Measurements from ENCODE around the gene TSHB.
A peak's percentile ranks its signal among the peaks of the same experiment; 100 is the strongest.

Gene TSHB

GRCh38 chr1:115031595-115031994 lies 2.0 kb downstream of the TSHB start:
- Histone ChIP-seq H3K36me3 (ENCODE audit: insufficient read depth, low read length) (no peaks in the 10 kb centered on the region), H3K4me1 (ENCODE audit: insufficient read depth, low read length) (no peaks in the 10 kb centered on the region), H3K27ac (ENCODE audit: low read depth, low read length) (no peak overlapping the region), H3K4me3 (ENCODE audit: low read length) (no peak overlapping the region), H3K9me3 (ENCODE audit: insufficient read depth, low read depth, low read length) (no peaks in the 10 kb centered on the region), H3K9ac (ENCODE audit: low read depth, low read length) (no peak overlapping the region), H3K27me3 (ENCODE audit: insufficient read depth, low read length) (no peaks in the 10 kb centered on the region)
- WGBS = no CpG with 5 or more reads among the region's 2 CpGs

- Histone ChIP-seq H3K27me3 (ENCODE audit: insufficient read depth, low read length) (no peaks in the 10 kb centered on the region), H3K4me3 (ENCODE audit: low read length) (no peak overlapping the region), H3K9me3 (ENCODE audit: insufficient read depth, low read depth, low read length) (no peaks in the 10 kb centered on the region), H3K36me3 (ENCODE audit: insufficient read depth, low read length) (no peaks in the 10 kb centered on the region), H3K27ac (ENCODE audit: low read depth, low read length) (no peak overlapping the region), H3K9ac (ENCODE audit: low read depth, low read length) (no peak overlapping the region), H3K4me1 (ENCODE audit: insufficient read depth, low read length) (peaks cover 4% of the 10 kb centered on the region; the same call in 1 of the 2 replicates)
- 89% methylated on average over 1 of the region's 1 CpG for WGBS
Measured at GRCh38 chr1:115035652-115036051, 6.0 kb downstream of the TSHB start.

GRCh38 chr1:115036814-115037507 lies 7.3 kb downstream of the TSHB start:
- Histone ChIP-seq H3K36me3 (ENCODE audit: insufficient read depth, low read length) (no peaks in the 10 kb centered on the region), H3K4me3 (ENCODE audit: low read length) (no peak overlapping the region), H3K4me1 (ENCODE audit: insufficient read depth, low read length) (peaks cover 4% of the 10 kb centered on the region; the same call in 1 of the 2 replicates), H3K9ac (ENCODE audit: low read depth, low read length) (no peak overlapping the region), H3K9me3 (ENCODE audit: insufficient read depth, low read depth, low read length) (no peaks in the 10 kb centered on the region), H3K27me3 (ENCODE audit: insufficient read depth, low read length) (no peaks in the 10 kb centered on the region), H3K27ac (ENCODE audit: low read depth, low read length) (no peak overlapping the region)
- 96% methylated on average over 4 of the region's 4 CpGs for WGBS

GRCh38 chr1:115040501-115040900 lies 10.9 kb downstream of the TSHB start:
- peaks cover 4% of the 10 kb centered on the region; the same call in 1 of the 2 replicates for H3K4me1 ChIP-seq (ENCODE audit: insufficient read depth, low read length)
- no peaks in the 10 kb centered on the region for H3K36me3 ChIP-seq (ENCODE audit: insufficient read depth, low read length)
- H3K27me3 ChIP-seq (ENCODE audit: insufficient read depth, low read length) = no peaks in the 10 kb centered on the region
- no peak overlapping the region for H3K4me3 ChIP-seq (ENCODE audit: low read length)
- no peak overlapping the region for H3K27ac ChIP-seq (ENCODE audit: low read depth, low read length)
- no peaks in the 10 kb centered on the region for H3K9me3 ChIP-seq (ENCODE audit: insufficient read depth, low read depth, low read length)
- H3K9ac ChIP-seq (ENCODE audit: low read depth, low read length) = no peak overlapping the region
- no CpG with 5 or more reads among the region's 2 CpGs for WGBS

- Histone ChIP-seq H3K4me1 (ENCODE audit: insufficient read depth, low read length) (peaks cover 4% of the 10 kb centered on the region; the same call in 1 of the 2 replicates), H3K36me3 (ENCODE audit: insufficient read depth, low read length) (no peaks in the 10 kb centered on the region), H3K9me3 (ENCODE audit: insufficient read depth, low read depth, low read length) (no peaks in the 10 kb centered on the region), H3K27me3 (ENCODE audit: insufficient read depth, low read length) (no peaks in the 10 kb centered on the region), H3K9ac (ENCODE audit: low read depth, low read length) (no peak overlapping the region), H3K27ac (ENCODE audit: low read depth, low read length) (no peak overlapping the region), H3K4me3 (ENCODE audit: low read length) (no peak overlapping the region)
Measured at GRCh38 chr1:115041654-115042053, 12.0 kb downstream of the TSHB start.

- Histone ChIP-seq H3K9ac (ENCODE audit: low read depth, low read length) (no peak overlapping the region), H3K4me1 (ENCODE audit: insufficient read depth, low read length) (no peaks in the 10 kb centered on the region), H3K36me3 (ENCODE audit: insufficient read depth, low read length) (peaks cover 14% of the 10 kb centered on the region), H3K4me3 (ENCODE audit: low read length) (no peak overlapping the region), H3K27ac (ENCODE audit: low read depth, low read length) (peak overlapping the region; percentile 9; the same call in 1 of the 2 replicates), H3K27me3 (ENCODE audit: insufficient read depth, low read length) (no peaks in the 10 kb centered on the region), H3K9me3 (ENCODE audit: insufficient read depth, low read depth, low read length) (no peaks in the 10 kb centered on the region)
Measured at GRCh38 chr1:115046751-115047150, 17.1 kb downstream of the TSHB start.

- Histone ChIP-seq H3K27me3 (ENCODE audit: insufficient read depth, low read length) (no peaks in the 10 kb centered on the region), H3K9ac (ENCODE audit: low read depth, low read length) (no peak overlapping the region), H3K27ac (ENCODE audit: low read depth, low read length) (no peak overlapping the region), H3K4me3 (ENCODE audit: low read length) (no peak overlapping the region), H3K36me3 (ENCODE audit: insufficient read depth, low read length) (peaks cover 15% of the 10 kb centered on the region), H3K4me1 (ENCODE audit: insufficient read depth, low read length) (peaks cover 11% of the 10 kb centered on the region), H3K9me3 (ENCODE audit: insufficient read depth, low read depth, low read length) (no peaks in the 10 kb centered on the region)
- WGBS = 94% methylated on average over 5 of the region's 5 CpGs
Measured at GRCh38 chr1:115051850-115052249, 22.2 kb downstream of the TSHB start.

GRCh38 chr1:115052454-115053083 lies 22.9 kb downstream of the TSHB start:
- Histone ChIP-seq H3K9me3 (ENCODE audit: insufficient read depth, low read depth, low read length) (no peaks in the 10 kb centered on the region), H3K27me3 (ENCODE audit: insufficient read depth, low read length) (no peaks in the 10 kb centered on the region), H3K36me3 (ENCODE audit: insufficient read depth, low read length) (peaks cover 15% of the 10 kb centered on the region), H3K27ac (ENCODE audit: low read depth, low read length) (no peak overlapping the region), H3K4me3 (ENCODE audit: low read length) (no peak overlapping the region), H3K9ac (ENCODE audit: low read depth, low read length) (no peak overlapping the region), H3K4me1 (ENCODE audit: insufficient read depth, low read length) (peaks cover 19% of the 10 kb centered on the region)
- 73% methylated on average over 7 of the region's 9 CpGs for WGBS

GRCh38 chr1:115056395-115056798 lies 26.8 kb downstream of the TSHB start:
- Histone ChIP-seq H3K36me3 (ENCODE audit: insufficient read depth, low read length) (0 out of 2 replicates have a peak, but pooled peaks cover 3% of the 10 kb centered on the region), H3K9ac (ENCODE audit: low read depth, low read length) (peak overlapping the region; percentile 43; the same call in 1 of the 2 replicates), H3K4me3 (ENCODE audit: low read length) (no peak overlapping the region; the same call in 1 of the 2 replicates), H3K27me3 (ENCODE audit: insufficient read depth, low read length) (no peaks in the 10 kb centered on the region), H3K27ac (ENCODE audit: low read depth, low read length) (no peak overlapping the region), H3K9me3 (ENCODE audit: insufficient read depth, low read depth, low read length) (no peaks in the 10 kb centered on the region), H3K4me1 (ENCODE audit: insufficient read depth, low read length) (peaks cover 19% of the 10 kb centered on the region)
- 42% methylated on average over 9 of the region's 9 CpGs for WGBS

- Histone ChIP-seq H3K27ac (ENCODE audit: low read depth, low read length) (no peak overlapping the region), H3K27me3 (ENCODE audit: insufficient read depth, low read length) (no peaks in the 10 kb centered on the region), H3K36me3 (ENCODE audit: insufficient read depth, low read length) (no peaks in the 10 kb centered on the region), H3K9me3 (ENCODE audit: insufficient read depth, low read depth, low read length) (no peaks in the 10 kb centered on the region), H3K9ac (ENCODE audit: low read depth, low read length) (no peak overlapping the region), H3K4me1 (ENCODE audit: insufficient read depth, low read length) (peaks cover 19% of the 10 kb centered on the region), H3K4me3 (ENCODE audit: low read length) (no peak overlapping the region)
- whole genome bisulfite sequencing = 89% methylated on average over 6 of the region's 6 CpGs
Measured at GRCh38 chr1:115057661-115058254, 28.1 kb downstream of the TSHB start.

GRCh38 chr1:115059316-115059715 lies 29.7 kb downstream of the TSHB start:
- Histone ChIP-seq H3K9ac (ENCODE audit: low read depth, low read length) (no peak overlapping the region), H3K4me3 (ENCODE audit: low read length) (no peak overlapping the region), H3K4me1 (ENCODE audit: insufficient read depth, low read length) (peaks cover 22% of the 10 kb centered on the region), H3K36me3 (ENCODE audit: insufficient read depth, low read length) (no peaks in the 10 kb centered on the region), H3K9me3 (ENCODE audit: insufficient read depth, low read depth, low read length) (no peaks in the 10 kb centered on the region), H3K27ac (ENCODE audit: low read depth, low read length) (no peak overlapping the region), H3K27me3 (ENCODE audit: insufficient read depth, low read length) (no peaks in the 10 kb centered on the region)
- 90% methylated on average over 1 of the region's 2 CpGs for WGBS

Measured in HUES64 (cell line).